T-cell (primary cell): ENCODE measurements around the gene TJP3. TPM values are rescaled to one million over a fixed set of nuclear protein-coding genes. Genes with fewer than 3 reads are reported as not detected.
A peak's percentile ranks its signal among the peaks of the same experiment; 100 is the strongest.

ENCODE experiments used
- ATAC-seq, 4 experiments: fragments of 200-7000 bp in 3 of 4; fragments of 150-1000 bp in 1 of 4; cut with Tn5 transposase; replicated peaks in 1 of 4; 1 replicate in 3 of 4; 2 replicates in 1 of 4; pipeline ENCODE4 v1.10.0; 2021; ENCODE audit warnings: moderate library complexity in 3 of 4, mild to moderate bottlenecking in 2 of 4, moderate number of reproducible peaks in 1 of 4
- CTCF ChIA-PET, 2 donors: fragments of 300-600 bp; sonication (Branson Sonifier 250); formaldehyde crosslinking; loops; one replicate each; lab custom pipeline; 2022; ENCODE audit warnings: antibody characterized with exemption in 2 of 2; lab: Charles Lee
- POLR2A ChIA-PET, 2 donors: fragments of 300-600 bp; sonication (Branson Sonifier 250); formaldehyde crosslinking; loops; one replicate each; lab custom pipeline; 2022; ENCODE audit warnings: antibody characterized with exemption in 2 of 2; lab: Charles Lee
- DNase-seq, 35 experiments: peaks; one replicate each; pipeline versions ENCODE4 v3.0.0 to v3.0.0-alpha.2; 2013 to 2023
- H3K27ac ChIP-seq: one replicate; pipeline ENCODE4 v1.5.1; 2013; ENCODE audit warnings: low read length
- H3K27me3 ChIP-seq, 2 experiments: replicated peaks in 1 of 2; 1 replicate in 1 of 2; 2 replicates in 1 of 2; pipeline versions ENCODE4 v1.6.1 to v1.7.0; 2013; ENCODE audit warnings: low read length in 1 of 2, mixed read lengths in 1 of 2; ENCODE audit not compliant: control insufficient read depth in 2 of 2, insufficient read depth in 2 of 2; ENCODE audit errors: extremely low read depth in 1 of 2
- H3K36me3 ChIP-seq, 2 donors: 1 replicate in 1 of 2; 2 replicates in 1 of 2; pipeline versions ENCODE4 v1.6.1 to v1.7.0; 2013; ENCODE audit warnings: low read length in 1 of 2; ENCODE audit not compliant: control insufficient read depth in 2 of 2, insufficient read depth in 1 of 2; ENCODE audit errors: extremely low read depth in 1 of 2
- H3K4me1 ChIP-seq, 2 experiments: 1 replicate in 1 of 2; 2 replicates in 1 of 2; pipeline versions ENCODE4 v1.6.1 to v1.7.0; 2013; ENCODE audit warnings: low read length in 2 of 2, mixed read lengths in 1 of 2; ENCODE audit not compliant: insufficient read depth in 2 of 2, control insufficient read depth in 1 of 2; ENCODE audit errors: extremely low read depth in 1 of 2
- H3K4me3 ChIP-seq, 2 donors: 1 replicate in 1 of 2; 2 replicates in 1 of 2; pipeline versions ENCODE4 v1.5.1 to v1.7.0; 2013; ENCODE audit warnings: mild to moderate bottlenecking in 2 of 2, low read length in 1 of 2, moderate library complexity in 1 of 2; ENCODE audit not compliant: control insufficient read depth in 1 of 2; ENCODE audit errors: extremely low read depth in 1 of 2
- H3K9me3 ChIP-seq: 2 replicates; pipeline ENCODE4 v1.7.0; 2013
- H3K27ac Mint-ChIP-seq, 2 donors: one replicate each; pipeline ENCODE4 v1.8.0; 2020 to 2021; ENCODE audit warnings: mild to moderate bottlenecking in 2 of 2, mixed read lengths in 2 of 2
- H3K27me3 Mint-ChIP-seq, 2 donors: one replicate each; pipeline ENCODE4 v1.8.0; 2021 to 2022; ENCODE audit warnings: mixed read lengths in 2 of 2
- H3K36me3 Mint-ChIP-seq: one replicate; pipeline ENCODE4 v1.8.0; 2021; ENCODE audit warnings: mixed read lengths
- H3K4me1 Mint-ChIP-seq, 3 donors: one replicate each; pipeline ENCODE4 v1.8.0; 2020 to 2022; ENCODE audit warnings: mixed read lengths in 3 of 3, mild to moderate bottlenecking in 1 of 3
- H3K4me3 Mint-ChIP-seq, 3 donors: one replicate each; pipeline ENCODE4 v1.8.0; 2020 to 2022; ENCODE audit warnings: mild to moderate bottlenecking in 3 of 3, mixed read lengths in 3 of 3, moderate library complexity in 3 of 3
- H3K9me3 Mint-ChIP-seq, 3 donors: one replicate each; pipeline ENCODE4 v1.8.0; 2020 to 2022; ENCODE audit warnings: mixed read lengths in 3 of 3
- WGBS: methylation state at CpG from one replicate; pipeline ENCODE4 v1.1.5; 2013; ENCODE audit warnings: missing lambda C conversion rate; ENCODE audit not compliant: insufficient coverage; 5-methylcytosine and 5-hydroxymethylcytosine counted together
- total RNA-seq, 35 experiments: library from RNA in 6 of 35; stranded (reverse) in 6 of 35; fragments of 120-200 nt in 1 of 35; gene quantifications; one replicate each; pipeline versions ENCODE4 v1.2.1 to v1.2.4 and lab custom pipeline; 2013 to 2026

The TJP3 gene
- total RNA-seq, 5 donors from 2014 or later (not counting 1 experiment from before 2014, with no cell fraction given), result 12.6 to 28.9 (median 19.4) TPM

DNA sequence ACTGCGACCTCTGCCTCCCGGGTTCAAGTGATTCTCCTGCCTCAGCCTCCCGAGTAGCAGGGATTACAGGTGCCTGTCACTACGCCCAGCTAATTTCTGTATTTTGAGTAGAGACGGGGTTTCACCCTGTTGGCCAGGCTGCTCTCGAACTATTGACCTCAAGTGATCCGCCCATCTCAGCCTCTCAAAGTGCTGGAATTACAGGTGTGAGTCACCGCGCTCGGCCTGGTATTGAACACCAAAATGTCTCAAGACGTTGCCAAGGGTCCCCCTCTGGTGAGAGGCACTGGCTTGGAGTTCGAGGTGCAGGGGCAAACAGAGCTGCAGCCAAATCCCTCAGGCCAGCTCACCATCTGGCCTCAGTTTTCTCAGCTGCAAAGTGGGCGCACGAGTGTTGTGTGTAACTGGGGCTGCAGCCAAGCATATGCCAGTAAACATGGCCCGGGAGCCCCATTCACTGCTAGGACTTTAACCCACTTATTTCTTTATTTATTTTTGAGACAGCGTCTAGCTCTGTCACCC lies 8.0 kb downstream of the TJP3 start:
- POLR2A ChIA-PET, result interaction anchor here in 1 of 2 donors (0.7 kb wide), 1 partner anchor 9 kb away, joined by 6 read pairs; no protein-coding TSS in a partner anchor
- 86% methylated on average over 10 of the region's 16 CpGs for WGBS
- DNase-seq (no peak), ATAC-seq (no peak)
- CTCF ChIA-PET, result interaction anchor here in 1 of 2 donors (0.6 kb wide), 1 partner anchor 26 kb away, joined by 3 read pairs; no protein-coding TSS in a partner anchor
- no peaks in the 10 kb centered on the region for H3K36me3 ChIP-seq
- H3K27ac ChIP-seq, result no peak overlapping the region
- H3K27me3 ChIP-seq, result peaks cover 0 to 31% of the 10 kb centered on the region in 2 experiments
- Mint-ChIP-seq H3K36me3 (no peaks in the 10 kb centered on the region), H3K27ac (no peak overlapping the region), H3K27me3 (no peaks in the 10 kb centered on the region), H3K9me3 (no peaks in the 10 kb centered on the region), H3K4me3 (no peak overlapping the region), H3K4me1 (peaks cover 8 to 15% (median 14%) of the 10 kb centered on the region in 3 donors)
- H3K9me3 ChIP-seq, result no peaks in the 10 kb centered on the region
- H3K4me3 ChIP-seq, result no peak overlapping the region
- H3K4me1 ChIP-seq, result peaks cover 3 to 15% of the 10 kb centered on the region in 2 experiments

DNA sequence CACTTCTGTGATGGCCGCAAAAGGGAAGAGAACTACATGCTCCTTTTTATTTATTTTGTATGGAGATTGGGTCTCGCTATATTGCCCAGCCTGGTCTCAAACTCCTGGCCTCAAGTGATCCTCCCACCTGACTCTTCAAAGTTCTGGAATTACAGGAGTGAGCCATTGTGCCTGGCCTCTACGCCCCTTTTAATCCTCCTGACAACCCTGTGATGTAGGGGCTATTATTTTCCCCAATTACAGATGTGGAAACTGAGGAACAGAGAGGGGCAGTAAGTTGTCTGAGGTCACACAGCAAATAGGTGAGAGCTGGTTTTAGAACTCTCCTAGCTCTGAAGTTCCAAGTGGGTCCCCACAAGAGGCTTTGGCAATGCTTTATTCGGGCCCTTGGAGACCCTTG lies 11.7 kb downstream of the TJP3 start:
- DNase-seq (no peak), ATAC-seq (no peak)
- Mint-ChIP-seq H3K9me3 (no peaks in the 10 kb centered on the region), H3K27ac (no peak overlapping the region), H3K36me3 (no peaks in the 10 kb centered on the region), H3K4me1 (peaks cover 16 to 25% (median 16%) of the 10 kb centered on the region in 3 donors), H3K4me3 (no peak overlapping the region), H3K27me3 (peaks cover 0 to 4% of the 10 kb centered on the region in 2 donors)
- Histone ChIP-seq H3K27ac (no peak overlapping the region), H3K4me1 (peaks cover 7 to 34% of the 10 kb centered on the region in 2 experiments), H3K9me3 (no peaks in the 10 kb centered on the region), H3K36me3 (no peaks in the 10 kb centered on the region), H3K27me3 (peaks cover 8 to 45% of the 10 kb centered on the region in 2 experiments), H3K4me3 (no peak overlapping the region)
- CTCF ChIA-PET, result interaction anchor here in 1 of 2 donors (0.9 kb wide), 1 partner anchor 103 kb away, joined by 4 read pairs; no protein-coding TSS in a partner anchor
- no CpG with 5 or more reads among the region's 4 CpGs for WGBS
- POLR2A ChIA-PET, result no interaction called here

DNA sequence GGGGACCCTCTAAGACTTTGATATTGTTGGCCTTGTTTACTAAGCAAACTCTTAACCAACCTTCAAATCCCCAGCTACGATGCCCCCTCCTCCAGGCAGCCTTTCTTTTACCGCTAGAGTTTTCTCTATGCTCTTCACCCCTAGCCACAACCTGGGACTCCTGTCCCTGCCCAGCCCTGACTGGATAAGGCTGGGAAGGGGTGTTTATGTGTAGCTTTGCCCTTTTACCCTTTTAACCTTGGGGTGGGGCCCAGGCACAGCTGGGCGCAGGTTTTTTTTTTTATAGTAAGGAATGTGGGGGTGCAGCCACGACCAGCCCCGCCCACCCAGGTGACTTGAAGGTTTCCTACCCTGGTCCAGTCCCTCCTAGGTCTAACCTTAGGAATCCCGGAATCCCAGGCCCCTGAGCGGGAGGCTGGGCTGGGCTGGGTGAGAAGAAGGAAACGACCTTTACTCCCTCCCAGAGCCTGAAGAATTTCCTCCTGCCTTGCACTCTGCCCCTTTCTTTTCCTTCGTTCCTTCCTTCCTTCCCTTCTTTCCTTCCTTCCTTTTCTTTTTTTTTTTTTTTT lies 12.2 kb downstream of the TJP3 start:
- CTCF ChIA-PET, result interaction anchor here (0.9 kb wide), 2 partner anchors 42 to 102 kb away, joined by 3 to 4 read pairs; partner anchors contain the start of gene MRPL54 (in 1 of the 2)
- no peaks in the 10 kb centered on the region for H3K9me3 ChIP-seq
- ATAC-seq, result no peak

DNA sequence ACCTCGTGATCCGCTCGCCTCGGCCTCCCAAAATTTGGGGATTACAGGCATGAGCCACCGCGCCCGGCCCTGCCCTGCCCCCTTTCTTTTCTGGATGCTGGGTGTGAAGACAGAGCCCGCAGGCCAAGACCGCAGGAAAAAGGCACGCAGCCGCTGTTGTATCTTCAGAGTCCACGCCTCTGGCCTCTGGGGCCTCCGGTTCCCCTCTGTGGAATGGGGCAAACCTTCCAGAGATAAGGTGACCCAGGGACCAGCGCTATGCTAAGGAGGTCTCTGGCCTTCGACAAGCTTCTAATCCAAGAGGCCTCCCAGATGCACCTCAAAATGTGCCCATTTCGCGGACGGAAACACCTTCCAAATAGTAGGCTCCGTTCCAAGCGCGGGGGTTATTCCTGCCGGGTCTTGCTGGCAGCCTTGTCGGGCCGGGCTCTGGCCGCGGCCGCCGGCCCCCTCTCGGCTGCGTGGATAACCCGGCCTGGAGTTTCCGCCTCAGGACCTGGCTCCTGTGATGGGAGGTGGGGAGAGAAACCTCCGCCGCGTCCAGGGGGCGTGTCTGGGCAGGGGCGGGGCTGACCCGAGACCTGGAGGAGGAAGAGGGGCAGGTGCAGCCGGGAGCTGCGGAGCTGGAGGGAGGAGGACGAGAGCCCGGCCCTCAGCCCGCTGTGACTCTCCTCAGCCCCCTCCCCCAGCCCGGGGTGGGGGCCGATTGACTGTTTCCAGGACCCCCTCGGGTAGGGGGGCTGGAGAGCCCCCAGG lies 13.1 kb downstream of the TJP3 start:
- POLR2A ChIA-PET, result no interaction called here
- CTCF ChIA-PET, result interaction anchor here in 1 of 2 donors (0.5 to 0.9 kb wide), 2 partner anchors 41 to 248 kb away, joined by 3 to 5 read pairs; partner anchors contain the start of gene MRPL54
- peaks cover 7 to 34% of the 10 kb centered on the region in 2 experiments for H3K4me1 ChIP-seq
- no peak overlapping the region for H3K27ac Mint-ChIP-seq
- H3K9me3 ChIP-seq, result no peaks in the 10 kb centered on the region
- H3K27ac ChIP-seq, result no peak overlapping the region
- no peaks in the 10 kb centered on the region for H3K9me3 Mint-ChIP-seq
- peak overlapping the region; percentile 47 to 68 for H3K4me3 ChIP-seq
- peak; percentile 92 to 97 (median 95) for ATAC-seq
- DNase-seq, result peak; percentile 67 to 89 (median 80)
- peaks cover 0 to 4% of the 10 kb centered on the region in 2 donors for H3K27me3 Mint-ChIP-seq
- WGBS, result 27% methylated on average over 29 of the region's 46 CpGs
- H3K4me3 Mint-ChIP-seq, result peak overlapping the region; percentile 75 to 84 (median 78)
- H3K27me3 ChIP-seq, result peaks cover 8 to 45% of the 10 kb centered on the region in 2 experiments
- H3K36me3 Mint-ChIP-seq, result no peaks in the 10 kb centered on the region
- H3K36me3 ChIP-seq, result no peaks in the 10 kb centered on the region
- peaks cover 16 to 25% (median 16%) of the 10 kb centered on the region in 3 donors for H3K4me1 Mint-ChIP-seq

More for the DNA sequence above, 12.2 kb downstream of the TJP3 start:
- Mint-ChIP-seq H3K4me3 (peak overlapping the region in 2 of 3 donors; percentile 75 to 78), H3K27me3 (peaks cover 0 to 4% of the 10 kb centered on the region in 2 donors), H3K36me3 (no peaks in the 10 kb centered on the region), H3K9me3 (no peaks in the 10 kb centered on the region), H3K27ac (no peak overlapping the region), H3K4me1 (peaks cover 16 to 25% (median 16%) of the 10 kb centered on the region in 3 donors)
- Histone ChIP-seq H3K27me3 (peaks cover 8 to 45% of the 10 kb centered on the region in 2 experiments), H3K4me1 (peaks cover 7 to 34% of the 10 kb centered on the region in 2 experiments), H3K4me3 (no peak overlapping the region), H3K36me3 (no peaks in the 10 kb centered on the region), H3K27ac (no peak overlapping the region)
- no peak for DNase-seq
- POLR2A ChIA-PET, result no interaction called here
- WGBS, result 40% methylated on average over 1 of the region's 9 CpGs

DNA sequence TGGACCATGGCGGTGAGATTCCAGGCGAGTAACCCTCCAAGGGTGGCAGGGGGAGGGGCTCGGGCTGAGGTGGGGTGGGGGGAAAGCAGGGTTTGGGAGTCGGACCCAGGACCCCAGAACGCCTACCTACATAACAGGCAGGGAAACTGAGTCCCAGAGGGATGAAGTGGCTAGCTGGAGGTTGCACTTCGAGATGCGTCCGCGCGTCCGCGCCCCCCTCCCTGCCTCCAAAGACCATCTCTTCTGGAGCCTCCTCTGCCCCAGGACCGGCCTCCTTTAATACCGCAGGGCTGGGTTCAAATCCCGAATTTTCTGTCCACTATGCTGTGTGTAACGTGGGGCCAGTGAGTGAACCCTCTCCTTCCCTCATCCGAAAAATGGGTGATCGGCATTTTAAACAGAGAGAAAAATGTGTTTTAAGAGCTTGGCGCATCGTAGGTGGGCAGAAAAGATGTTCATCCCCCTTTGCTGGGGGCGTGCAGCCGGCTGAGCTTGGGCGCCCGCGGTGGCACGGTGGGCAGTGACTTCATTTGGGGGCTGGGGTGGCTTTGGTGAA lies 13.8 kb downstream of the TJP3 start:
- Histone ChIP-seq H3K27ac (no peak overlapping the region), H3K4me1 (peaks cover 7 to 34% of the 10 kb centered on the region in 2 experiments), H3K36me3 (no peaks in the 10 kb centered on the region), H3K27me3 (peaks cover 8 to 45% of the 10 kb centered on the region in 2 experiments), H3K4me3 (peak overlapping the region; percentile 47 to 68), H3K9me3 (no peaks in the 10 kb centered on the region)
- H3K4me1 Mint-ChIP-seq, result peaks cover 16 to 25% (median 16%) of the 10 kb centered on the region in 3 donors
- peak overlapping the region; percentile 75 to 84 (median 78) for H3K4me3 Mint-ChIP-seq
- H3K36me3 Mint-ChIP-seq, result no peaks in the 10 kb centered on the region
- WGBS, result 0% methylated on average over 1 of the region's 26 CpGs
- no peaks in the 10 kb centered on the region for H3K9me3 Mint-ChIP-seq
- ChIA-PET CTCF (interaction anchor here (0.5 to 0.6 kb wide), 3 partner anchors 12 to 249 kb away, joined by 3 to 5 read pairs (median 5); partner anchors contain the start of gene TJP3 (in 1 of the 2)), POLR2A (no interaction called here)
- no peak for DNase-seq
- peak overlapping the region in 1 of 2 donors; percentile 41 for H3K27ac Mint-ChIP-seq
- no peak for ATAC-seq
- H3K27me3 Mint-ChIP-seq, result peaks cover 0 to 4% of the 10 kb centered on the region in 2 donors
